Suprapubic skin (tissue), 4 donors: ENCODE measurements around the gene CTNND2.

Source experiments
- POLR2A ChIP-seq, 2 donors: fragments of 450-650 bp; IDR thresholded peaks; one replicate each; pipeline ENCODE4 v1.6.1; 2017; ENCODE audit warnings: antibody characterized with exemption in 2 of 2, mild to moderate bottlenecking in 2 of 2, moderate library complexity in 2 of 2
- POLR2AphosphoS5 ChIP-seq, 3 donors: sonication (generic); formaldehyde crosslinking; IDR thresholded peaks; one replicate each; pipeline ENCODE4 v1.6.1; 2017; ENCODE audit warnings: antibody characterized with exemption in 3 of 3

GRCh38 chr5:11809407-11809806 lies 94.8 kb downstream of the CTNND2 start:
- TF ChIP-seq POLR2A (IDR thresholded peaks at IDR 0.05): no peak
- TF ChIP-seq POLR2AphosphoS5 (IDR thresholded peaks at IDR 0.05): no peak
